NCI-H2107 treated with DMSO at 0.1 percent for 48 hours (cell line): Measurements from ENCODE around the gene CETN1.
A peak's percentile ranks its signal among the peaks of the same experiment; 100 is the strongest.

Source experiments
- DNase-seq: peaks from one replicate; lab custom pipeline; 2025; ENCODE audit not compliant: unreplicated experiment; lab: John Stamatoyannopoulos, UW

The CETN1 gene

GRCh38 chr18:574865-575645, 5.1 kb upstream of the CETN1 start:
- no peak for DNase-seq

- no peak for DNase-seq
Measured at GRCh38 chr18:576924-577323, 3.3 kb upstream of the CETN1 start.

- no peak for DNase-seq
Measured at GRCh38 chr18:577643-578375, 2.4 kb upstream of the CETN1 start.

- DNase-seq: no peak
Measured at GRCh38 chr18:579238-579637, 942 bp upstream of the CETN1 start.

- DNase-seq: no peak
Measured at GRCh38 chr18:581096-581495, 916 bp downstream of the CETN1 start.

GRCh38 chr18:582465-582864, 2.3 kb downstream of the CETN1 start:
- DNase-seq: no peak

GRCh38 chr18:595068-595467, 14.9 kb downstream of the CETN1 start:
- DNase-seq: no peak

- no peak for DNase-seq
Measured at GRCh38 chr18:595571-595970, 15.4 kb downstream of the CETN1 start.

GRCh38 chr18:596288-596881, 16.2 kb downstream of the CETN1 start:
- peak; percentile 6 for DNase-seq

GRCh38 chr18:598124-598589, 18.0 kb downstream of the CETN1 start:
- no peak for DNase-seq

- no peak for DNase-seq
Measured at GRCh38 chr18:600107-600506, 19.9 kb downstream of the CETN1 start.

GRCh38 chr18:604771-605170, 24.6 kb downstream of the CETN1 start:
- no peak for DNase-seq

- DNase-seq: no peak
Measured at GRCh38 chr18:607930-608329, 27.8 kb downstream of the CETN1 start.

- no peak for DNase-seq
Measured at GRCh38 chr18:610214-610928, 30.2 kb downstream of the CETN1 start.

GRCh38 chr18:612156-612555, 32.0 kb downstream of the CETN1 start:
- DNase-seq: no peak

- no peak for DNase-seq
Measured at GRCh38 chr18:614193-614592, 34.0 kb downstream of the CETN1 start.

- no peak for DNase-seq
Measured at GRCh38 chr18:615092-615521, 34.9 kb downstream of the CETN1 start.

GRCh38 chr18:615773-616172, 35.6 kb downstream of the CETN1 start:
- DNase-seq: no peak

- peak; percentile 13 for DNase-seq
Measured at GRCh38 chr18:616380-616995, 36.3 kb downstream of the CETN1 start.

- no peak for DNase-seq
Measured at GRCh38 chr18:617970-618504, 37.9 kb downstream of the CETN1 start.

GRCh38 chr18:618618-619017, 38.4 kb downstream of the CETN1 start:
- DNase-seq: no peak
